Hepatocyte (in vitro differentiated cells): ENCODE data around the gene TUBA1A. TPM values are rescaled to one million over a fixed set of nuclear protein-coding genes. Genes with fewer than 3 reads are reported as not detected.
A peak's percentile ranks its signal among the peaks of the same experiment; 100 is the strongest.

Experiments
- DNase-seq: peaks from one replicate; pipeline ENCODE4 v3.0.0-alpha.2; 2016; ENCODE audit warnings: low spot score
- H2AFZ ChIP-seq: fragments of 200-600 bp; sonication (generic); 2 replicates; pipeline ENCODE4 v1.6.0; 2016; ENCODE audit warnings: antibody characterized with exemption, mild to moderate bottlenecking
- H3K27ac ChIP-seq: fragments of 200-600 bp; sonication (generic); 2 replicates; pipeline ENCODE4 v1.5.1; 2016; ENCODE audit warnings: mild to moderate bottlenecking
- H3K27me3 ChIP-seq: fragments of 200-600 bp; sonication (generic); 2 replicates; pipeline ENCODE4 v1.6.1; 2016
- H3K36me3 ChIP-seq: fragments of 200-600 bp; sonication (generic); replicated peaks from 2 replicates; pipeline ENCODE4 v1.5.1; 2016; ENCODE audit warnings: low read depth; ENCODE audit not compliant: insufficient read depth
- H3K4me1 ChIP-seq: fragments of 200-600 bp; sonication (generic); 2 replicates; pipeline ENCODE4 v1.5.1; 2016; ENCODE audit warnings: mild to moderate bottlenecking, moderate library complexity; ENCODE audit not compliant: insufficient read depth
- H3K4me2 ChIP-seq: fragments of 200-600 bp; sonication (generic); 2 replicates; pipeline ENCODE4 v1.6.0; 2016
- H3K4me3 ChIP-seq: fragments of 200-600 bp; sonication (generic); 2 replicates; pipeline ENCODE4 v1.5.1; 2016; ENCODE audit warnings: mild to moderate bottlenecking
- H3K79me2 ChIP-seq: fragments of 200-600 bp; sonication (generic); 2 replicates; pipeline ENCODE4 v1.6.0; 2017; ENCODE audit warnings: mild to moderate bottlenecking
- H3K9me2 ChIP-seq: fragments of 200-600 bp; sonication (generic); replicated peaks from 2 replicates; pipeline ENCODE4 v1.6.0; 2017; ENCODE audit warnings: mild to moderate bottlenecking; ENCODE audit not compliant: insufficient read depth
- H3K9me3 ChIP-seq: fragments of 200-600 bp; sonication (generic); 2 replicates; pipeline ENCODE4 v1.5.1; 2016; ENCODE audit warnings: low read depth, mild to moderate bottlenecking
- H4K20me1 ChIP-seq: fragments of 200-600 bp; sonication (generic); 2 replicates; pipeline ENCODE4 v1.6.0; 2016; ENCODE audit warnings: mild to moderate bottlenecking; ENCODE audit not compliant: insufficient read depth, poor library complexity, severe bottlenecking
- EZH2 ChIP-seq: fragments of 200-600 bp; sonication (generic); IDR thresholded peaks from 2 replicates; pipeline ENCODE4 v1.6.1; 2016; ENCODE audit warnings: antibody characterized with exemption, mild to moderate bottlenecking, borderline replicate concordance
- EZH2phosphoT487 ChIP-seq: fragments of 200-600 bp; sonication (generic); IDR thresholded peaks from one replicate; pipeline ENCODE4 v1.6.1; 2018; ENCODE audit warnings: antibody characterized with exemption, mild to moderate bottlenecking, low read depth, moderate library complexity; ENCODE audit not compliant: unreplicated experiment, severe bottlenecking
- WGBS: methylation state at CpG from one replicate; pipeline ENCODE4 v1.1.6; 2016; ENCODE audit warnings: low lambda C conversion rate; ENCODE audit errors: missing lambda C conversion rate; 5-methylcytosine and 5-hydroxymethylcytosine counted together
- polyA plus RNA-seq: library from polyadenylated mRNA; unstranded; fragments of >200 nt; fragmentation: Nextera tagmentation; extraction: Ambion mirVana; gene quantifications from 2 replicates; pipeline ENCODE4 v1.2.1, GENCODE V29; 2016
- total RNA-seq: library from RNA; depleted of rRNA; stranded (reverse); fragments of >200 nt; gene quantifications from 2 replicates; pipeline ENCODE4 v1.2.3, GENCODE V29; 2014
- TF ChIP-seq, protein P1 (sequence below): fragments of 200-600 bp; sonication (generic); IDR thresholded peaks from 2 replicates; pipeline ENCODE4 v1.5.1; 2016; ENCODE audit warnings: antibody characterized with exemption, mild to moderate bottlenecking; ENCODE audit not compliant: poor library complexity

TUBA1A gene
- total and polyA plus RNA-seq, 2 experiments from 2014 or later, result 338 to 358 TPM

GRCh38 chr12:49208676-49209075 is 19.8 kb upstream of the TUBA1A start:
- Histone ChIP-seq H3K27ac (no peak overlapping the region), H3K36me3 (no peaks in the 10 kb centered on the region), H3K4me2 (no peak overlapping the region), H2AFZ (no peak overlapping the region), H3K79me2 (no peaks in the 10 kb centered on the region), H3K9me2 (no peaks in the 10 kb centered on the region), H3K27me3 (no peaks in the 10 kb centered on the region), H4K20me1 (no peaks in the 10 kb centered on the region), H3K4me1 (no peaks in the 10 kb centered on the region), H3K9me3 (no peaks in the 10 kb centered on the region), H3K4me3 (no peak overlapping the region)
- DNase-seq, result no peak
- 88% methylated on average over 12 of the region's 12 CpGs for WGBS
- no peak for TF ChIP-seq EZH2
- TF ChIP-seq, protein P1, sequence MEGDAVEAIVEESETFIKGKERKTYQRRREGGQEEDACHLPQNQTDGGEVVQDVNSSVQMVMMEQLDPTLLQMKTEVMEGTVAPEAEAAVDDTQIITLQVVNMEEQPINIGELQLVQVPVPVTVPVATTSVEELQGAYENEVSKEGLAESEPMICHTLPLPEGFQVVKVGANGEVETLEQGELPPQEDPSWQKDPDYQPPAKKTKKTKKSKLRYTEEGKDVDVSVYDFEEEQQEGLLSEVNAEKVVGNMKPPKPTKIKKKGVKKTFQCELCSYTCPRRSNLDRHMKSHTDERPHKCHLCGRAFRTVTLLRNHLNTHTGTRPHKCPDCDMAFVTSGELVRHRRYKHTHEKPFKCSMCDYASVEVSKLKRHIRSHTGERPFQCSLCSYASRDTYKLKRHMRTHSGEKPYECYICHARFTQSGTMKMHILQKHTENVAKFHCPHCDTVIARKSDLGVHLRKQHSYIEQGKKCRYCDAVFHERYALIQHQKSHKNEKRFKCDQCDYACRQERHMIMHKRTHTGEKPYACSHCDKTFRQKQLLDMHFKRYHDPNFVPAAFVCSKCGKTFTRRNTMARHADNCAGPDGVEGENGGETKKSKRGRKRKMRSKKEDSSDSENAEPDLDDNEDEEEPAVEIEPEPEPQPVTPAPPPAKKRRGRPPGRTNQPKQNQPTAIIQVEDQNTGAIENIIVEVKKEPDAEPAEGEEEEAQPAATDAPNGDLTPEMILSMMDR, result no peak
- TF ChIP-seq EZH2phosphoT487, result no peak

GRCh38 chr12:49208146-49208545 is 19.3 kb upstream of the TUBA1A start:
- Histone ChIP-seq H4K20me1 (no peaks in the 10 kb centered on the region), H3K27ac (no peak overlapping the region), H3K36me3 (no peaks in the 10 kb centered on the region), H3K9me2 (no peaks in the 10 kb centered on the region), H3K4me3 (no peak overlapping the region), H3K79me2 (no peaks in the 10 kb centered on the region), H2AFZ (no peak overlapping the region), H3K9me3 (no peaks in the 10 kb centered on the region), H3K4me1 (no peaks in the 10 kb centered on the region), H3K27me3 (no peaks in the 10 kb centered on the region), H3K4me2 (no peak overlapping the region)
- whole genome bisulfite sequencing, result 89% methylated on average over 1 of the region's 1 CpG
- DNase-seq, result no peak
- no peak for TF ChIP-seq EZH2phosphoT487
- no peak for TF ChIP-seq EZH2
- TF ChIP-seq, protein P1, result no peak

DNA sequence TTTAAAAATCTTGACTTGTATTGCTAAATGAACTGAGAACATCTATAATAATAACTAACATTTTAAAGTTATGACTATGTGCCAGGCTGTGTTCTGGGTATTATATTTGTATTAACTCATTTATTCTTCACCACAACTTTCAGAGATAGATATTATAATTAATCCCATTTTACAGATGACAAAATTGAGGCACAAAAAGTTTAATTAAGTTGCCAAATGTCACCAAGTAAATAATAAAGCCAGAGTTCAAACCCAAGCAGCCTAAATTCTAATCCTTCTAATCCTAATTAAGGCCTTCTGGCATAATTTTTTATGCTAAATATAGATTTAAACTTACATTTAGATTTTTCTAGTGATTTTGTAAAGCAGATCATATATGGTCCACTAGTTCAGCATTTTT is 17.5 kb upstream of the TUBA1A start:
- no peak overlapping the region for H3K4me3 ChIP-seq
- H2AFZ ChIP-seq, result no peak overlapping the region
- no peaks in the 10 kb centered on the region for H3K36me3 ChIP-seq
- DNase-seq, result no peak
- H3K27me3 ChIP-seq, result no peaks in the 10 kb centered on the region
- TF ChIP-seq EZH2phosphoT487, result no peak
- TF ChIP-seq, protein P1, result no peak
- no peak for TF ChIP-seq EZH2
- no peak overlapping the region for H3K27ac ChIP-seq
- peaks cover 10% of the 10 kb centered on the region for H3K4me1 ChIP-seq
- H3K9me3 ChIP-seq, result no peaks in the 10 kb centered on the region
- no peaks in the 10 kb centered on the region for H3K79me2 ChIP-seq
- no peak overlapping the region for H3K4me2 ChIP-seq
- no peaks in the 10 kb centered on the region for H4K20me1 ChIP-seq
- H3K9me2 ChIP-seq, result no peaks in the 10 kb centered on the region

DNA sequence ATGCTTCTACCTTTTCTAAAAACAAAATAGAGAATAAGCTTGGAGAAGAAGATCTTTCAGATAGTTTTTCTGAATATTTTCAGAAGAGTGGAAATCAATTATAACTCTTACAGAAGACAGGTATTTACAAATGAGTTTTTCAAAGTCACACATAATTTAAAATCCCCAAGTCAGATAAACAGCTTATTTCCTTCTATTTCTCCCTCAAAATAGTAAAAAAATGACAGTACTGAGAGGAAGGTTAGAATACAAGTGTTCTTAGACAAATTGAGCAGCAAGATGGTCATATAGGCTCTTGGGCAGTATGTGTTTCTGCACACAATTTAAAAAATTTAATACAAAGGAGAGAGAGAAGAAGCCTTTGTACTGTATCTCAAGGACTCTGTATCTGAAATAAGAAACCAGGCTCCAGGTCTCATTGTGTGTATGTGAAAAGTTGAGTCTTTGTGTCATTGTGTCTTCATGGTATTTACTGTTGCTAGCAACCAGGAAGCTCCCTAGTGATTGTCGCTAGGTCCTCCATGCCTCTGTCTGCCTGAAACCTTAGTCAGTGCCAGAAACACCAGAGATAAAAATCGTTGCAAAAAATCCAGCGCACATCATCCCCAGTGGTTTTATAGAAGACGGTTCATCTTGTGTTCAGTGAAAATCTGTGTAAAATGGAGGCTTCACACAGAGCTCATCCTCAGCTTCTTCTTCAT is 12.9 kb upstream of the TUBA1A start:
- no peak overlapping the region for H2AFZ ChIP-seq
- peak overlapping the region; percentile 27 for H3K4me2 ChIP-seq
- H3K4me3 ChIP-seq, result no peak overlapping the region
- no peaks in the 10 kb centered on the region for H3K36me3 ChIP-seq
- H4K20me1 ChIP-seq, result no peaks in the 10 kb centered on the region
- H3K27ac ChIP-seq, result peak overlapping the region; percentile 90
- H3K27me3 ChIP-seq, result no peaks in the 10 kb centered on the region
- DNase-seq, result peak; percentile 49
- H3K79me2 ChIP-seq, result no peaks in the 10 kb centered on the region
- TF ChIP-seq, protein P1, result no peak
- TF ChIP-seq EZH2phosphoT487 (no peak), EZH2 (no peak)
- no peaks in the 10 kb centered on the region for H3K9me3 ChIP-seq
- peaks cover 18% of the 10 kb centered on the region for H3K4me1 ChIP-seq
- 58% methylated on average over 4 of the region's 4 CpGs for WGBS
- H3K9me2 ChIP-seq, result no peaks in the 10 kb centered on the region
